Diencephalon (tissue), 1 donor: ENCODE measurements around the gene KLHL28. TPM values are rescaled to one million over a fixed set of nuclear protein-coding genes. Genes with fewer than 3 reads are reported as not detected.

Experiments
- total RNA-seq: library from RNA; depleted of rRNA; stranded (reverse); fragments of >200 nt; gene quantifications from one replicate; pipeline ENCODE4 v1.2.3, GENCODE V29; 2014

Gene KLHL28, protein sequence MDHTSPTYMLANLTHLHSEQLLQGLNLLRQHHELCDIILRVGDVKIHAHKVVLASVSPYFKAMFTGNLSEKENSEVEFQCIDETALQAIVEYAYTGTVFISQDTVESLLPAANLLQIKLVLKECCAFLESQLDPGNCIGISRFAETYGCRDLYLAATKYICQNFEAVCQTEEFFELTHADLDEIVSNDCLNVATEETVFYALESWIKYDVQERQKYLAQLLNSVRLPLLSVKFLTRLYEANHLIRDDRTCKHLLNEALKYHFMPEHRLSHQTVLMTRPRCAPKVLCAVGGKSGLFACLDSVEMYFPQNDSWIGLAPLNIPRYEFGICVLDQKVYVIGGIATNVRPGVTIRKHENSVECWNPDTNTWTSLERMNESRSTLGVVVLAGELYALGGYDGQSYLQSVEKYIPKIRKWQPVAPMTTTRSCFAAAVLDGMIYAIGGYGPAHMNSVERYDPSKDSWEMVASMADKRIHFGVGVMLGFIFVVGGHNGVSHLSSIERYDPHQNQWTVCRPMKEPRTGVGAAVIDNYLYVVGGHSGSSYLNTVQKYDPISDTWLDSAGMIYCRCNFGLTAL
- total RNA-seq = 43.1 TPM

GRCh38 chr14:44961554-44962333, at the start of gene KLHL28, which contains the start of gene TOGARAM1:
KLHL28 (minus strand) TSS chr14:44961947; CDS start chr14:44945928, 16,019 bp downstream.
TOGARAM1 (plus strand) TSS chr14:44962190; CDS start chr14:44962422, 232 bp downstream.

Other genes starting within 250 kb of the KLHL28 start
- gene TOGARAM1, start 243 bp upstream of the KLHL28 start, total RNA-seq = 71.3 TPM
- 43.1 TPM for gene PRPF39, start 122.2 kb upstream of the KLHL28 start, total RNA-seq
- gene FKBP3, start 172.5 kb upstream of the KLHL28 start, total RNA-seq = 85.3 TPM
- gene FANCM, start 174.0 kb upstream of the KLHL28 start, total RNA-seq = 13.8 TPM